GM12878 (cell line): Measurements from ENCODE around the gene PON3. TPM values are rescaled to one million over a fixed set of nuclear protein-coding genes. Genes with fewer than 3 reads are reported as not detected.

Experiments
- ATAC-seq: fragments of 200-7000 bp; cut with Tn5 transposase; 3 replicates; pipeline ENCODE4 v1.9.1; 2020; ENCODE audit warnings: mild to moderate bottlenecking, moderate library complexity
- BruUV-seq: library from RNA; stranded (reverse); fragments of 400-500 nt; replicated peaks from 2 replicates; lab custom pipeline; 2021; lab: Mats Ljungman, UMichigan
- CTCF ChIA-PET: fragments of 300-600 bp; sonication (Branson Sonifier 250); formaldehyde crosslinking; extraction: SDS; loops from one replicate; lab custom pipeline; 2021; ENCODE audit warnings: inconsistent platforms; lab: Yijun Ruan, JAX
- POLR2A ChIA-PET: fragments of 350-600 bp; formaldehyde crosslinking; extraction: SDS; loops from one replicate; lab custom pipeline; 2021; ENCODE audit warnings: inconsistent platforms; lab: Charles Lee
- RAD21 ChIA-PET: fragments of 300-600 bp; sonication (Branson Sonifier 250); formaldehyde crosslinking; loops from one replicate; lab custom pipeline; 2023; ENCODE audit warnings: antibody characterized with exemption; ENCODE audit not compliant: unreplicated experiment; lab: Charles Lee
- SMC1A ChIA-PET: fragments of 300-600 bp; sonication (Branson Sonifier 250); formaldehyde crosslinking; loops from one replicate; lab custom pipeline; 2023; ENCODE audit not compliant: unreplicated experiment, uncharacterized antibody; lab: Charles Lee
- DNase-seq: peaks from one replicate; pipeline ENCODE4 v3.0.0-alpha.2; 2011; ENCODE audit warnings: low read depth, low spot score
- FAIRE-seq: peaks from 3 replicates; lab custom pipeline; 2011; peaks lifted over from hg19 to GRCh38; lab: Jason Lieb, UNC
- H2AFZ ChIP-seq: 2 replicates; pipeline ENCODE4 v1.6.0; 2011; ENCODE audit warnings: low read depth, low read length, control low read depth; ENCODE audit not compliant: control insufficient read depth
- H3K27ac ChIP-seq: 2 replicates; pipeline ENCODE4 v1.5.1; 2011; ENCODE audit warnings: control low read depth; ENCODE audit not compliant: control insufficient read depth, insufficient read depth
- H3K27me3 ChIP-seq, 2 experiments: replicated peaks in 1 of 2; 2 replicates each; pipeline versions ENCODE4 v1.6.0 to v1.6.1; 2011; ENCODE audit warnings: low read length in 1 of 2; ENCODE audit not compliant: control insufficient read depth in 2 of 2, insufficient read depth in 2 of 2
- H3K36me3 ChIP-seq, 2 experiments: 2 replicates each; pipeline ENCODE4 v1.5.1; 2011; ENCODE audit warnings: low read length in 1 of 2; ENCODE audit not compliant: control insufficient read depth in 2 of 2, insufficient read depth in 2 of 2
- H3K4me1 ChIP-seq: 2 replicates; pipeline ENCODE4 v1.6.1; 2011; ENCODE audit warnings: mild to moderate bottlenecking, low read length, moderate library complexity, mixed read lengths; ENCODE audit not compliant: control insufficient read depth, insufficient read depth
- H3K4me2 ChIP-seq: 2 replicates; pipeline ENCODE4 v1.6.0; 2011; ENCODE audit warnings: control low read depth; ENCODE audit not compliant: control insufficient read depth, insufficient read depth
- H3K4me3 ChIP-seq: fragments of 200-600 bp; sonication (generic); 2 replicates; pipeline ENCODE4 v1.5.1; 2016
- H3K79me2 ChIP-seq: 2 replicates; pipeline ENCODE4 v1.6.0; 2011; ENCODE audit warnings: low read length; ENCODE audit not compliant: control insufficient read depth, insufficient read depth
- H3K9ac ChIP-seq: 2 replicates; pipeline ENCODE4 v1.8.0; 2011; ENCODE audit warnings: low read length, control low read depth, mixed read lengths; ENCODE audit not compliant: control insufficient read depth, insufficient read depth
- H3K9me3 ChIP-seq: replicated peaks from 3 replicates; pipeline ENCODE4 v1.5.1; 2011; ENCODE audit warnings: mild to moderate bottlenecking, low read length; ENCODE audit not compliant: control insufficient read depth, insufficient read depth
- H4K20me1 ChIP-seq: 2 replicates; pipeline ENCODE4 v1.6.0; 2011; ENCODE audit not compliant: control insufficient read depth, insufficient read depth
- BCL3 ChIP-seq: IDR thresholded peaks from 2 replicates; pipeline ENCODE4 v1.6.1; 2011; ENCODE audit warnings: borderline replicate concordance, low read depth, mild to moderate bottlenecking, moderate library complexity, low read length; ENCODE audit not compliant: insufficient read depth, poor library complexity, severe bottlenecking
- EP300 ChIP-seq, 2 experiments: fragments of 150-350 bp in 1 of 2; IDR thresholded peaks; 2 replicates each; pipeline ENCODE4 v1.6.1; 2011 to 2012; ENCODE audit warnings: low read depth in 2 of 2, low read length in 2 of 2, borderline replicate concordance in 1 of 2, improper control_type of control experiment in 1 of 2, inconsistent platforms in 1 of 2; ENCODE audit not compliant: control insufficient read depth in 1 of 2
- IRF4 ChIP-seq: IDR thresholded peaks from 2 replicates; pipeline ENCODE4 v1.6.1; 2011; ENCODE audit warnings: low read depth, low read length
- NFIC ChIP-seq: IDR thresholded peaks from 2 replicates; pipeline ENCODE4 v1.6.1; 2012; ENCODE audit warnings: low read depth, mild to moderate bottlenecking, inconsistent platforms, low read length, moderate library complexity
- NFXL1 ChIP-seq: fragments of 450-650 bp; IDR thresholded peaks from 2 replicates; pipeline ENCODE4 v1.6.1; 2017; ENCODE audit warnings: antibody characterized with exemption, mild to moderate bottlenecking, borderline replicate concordance
- NFYB ChIP-seq: IDR thresholded peaks from 2 replicates; pipeline ENCODE4 v1.6.1; 2011; ENCODE audit warnings: low read depth, mild to moderate bottlenecking, low read length, improper control_type of control experiment, moderate library complexity; ENCODE audit not compliant: insufficient read depth
- PRDM15 ChIP-seq: fragments of 450-650 bp; formaldehyde crosslinking; IDR thresholded peaks from 2 replicates; pipeline ENCODE4 v1.4.0; 2020; ENCODE audit warnings: mild to moderate bottlenecking, moderate library complexity
- RBBP5 ChIP-seq: fragments of 200-600 bp; sonication (generic); conservative IDR thresholded peaks from 2 replicates; pipeline ENCODE4 v1.6.1; 2016
- RCOR1 ChIP-seq: conservative IDR thresholded peaks from 2 replicates; pipeline ENCODE4 v1.6.1; 2012; ENCODE audit warnings: low read depth, low read length, improper control_type of control experiment
- SIX5 ChIP-seq: IDR thresholded peaks from 2 replicates; pipeline ENCODE4 v1.6.1; 2011; ENCODE audit warnings: mild to moderate bottlenecking, low read depth, low read length, moderate library complexity; ENCODE audit not compliant: severe bottlenecking
- SMAD5 ChIP-seq: IDR thresholded peaks from 2 replicates; pipeline ENCODE4 v1.6.1; 2016; ENCODE audit warnings: antibody characterized with exemption, low read depth
- SREBF1 ChIP-seq: IDR thresholded peaks from 2 replicates; pipeline ENCODE4 v1.6.1; 2012; ENCODE audit warnings: mild to moderate bottlenecking, low read length
- YY1 ChIP-seq: IDR thresholded peaks from 2 replicates; pipeline ENCODE4 v1.6.1; 2011; ENCODE audit warnings: low read depth, mild to moderate bottlenecking, low read length
- ZBTB11 ChIP-seq: fragments of 450-650 bp; formaldehyde crosslinking; IDR thresholded peaks from 2 replicates; pipeline ENCODE4 v1.5.0; 2022; ENCODE audit warnings: mild to moderate bottlenecking, missing genetic modification characterization
- WGBS: methylation state at CpG from one replicate; pipeline ENCODE4 v1.1.6; 2016; ENCODE audit warnings: low lambda C conversion rate; ENCODE audit not compliant: insufficient replicate concordance, insufficient coverage; ENCODE audit errors: missing lambda C conversion rate; 5-methylcytosine and 5-hydroxymethylcytosine counted together
- in situ Hi-C: fragments of 300-500 bp; cut with MboI; formaldehyde crosslinking; loops from 9 replicates; pipeline ENCODE4 v1.14.3; 2018; ENCODE audit warnings: mixed read lengths
- intact Hi-C: fragments of 100-400 bp; cut with micrococcal nuclease; formaldehyde crosslinking; loops from one replicate; pipeline ENCODE4 v1.14.2; 2022; ENCODE audit not compliant: unreplicated experiment
- polyA plus RNA-seq, 11 experiments: library from polyadenylated mRNA; depleted of rRNA in 4 of 11; unstranded in 6 of 11; stranded (reverse) in 5 of 11; fragments of >200 nt; fragmentation: Nextera tagmentation in 4 of 11; fragmentation: Illumina TruSeq in 1 of 11; extraction: Ambion mirVana in 4 of 11; extraction: Trizol in 1 of 11; gene quantifications; 1 replicate in 1 of 11; 2 replicates in 10 of 11; pipeline versions ENCODE4 v1.2.1 to v1.2.3, GENCODE V29; 2011 to 2016; ENCODE audit warnings: inconsistent platforms in 2 of 11, missing spikeins in 2 of 11, low read depth in 1 of 11
- total RNA-seq, 4 experiments: library from RNA; depleted of rRNA in 3 of 4; stranded (reverse); fragments of >200 nt in 3 of 4; fragmentation: Illumina TruSeq in 1 of 4; extraction: Trizol in 1 of 4; gene quantifications; 2 replicates each; pipeline versions ENCODE4 v1.2.1 to v1.2.3, GENCODE V29; 2013 to 2021

PON3 gene
- total and polyA plus RNA-seq, 10 of the 15 experiments (the other 5 are each of a cell fraction or from before 2014, with no cell fraction given) = 0.45 to 2.0 (median 0.91) TPM

GRCh38 chr7:95330204-95330960 lies 65.8 kb downstream of the PON3 start:
- Histone ChIP-seq H3K9me3 (no peaks in the 10 kb centered on the region; the same call in 2 of the 3 replicates), H3K27me3 (no peaks in the 10 kb centered on the region), H3K4me2 (peak overlapping the region; percentile 69), H3K9ac (no peak overlapping the region; the same call in 1 of the 2 replicates), H3K27ac (no peak overlapping the region; the same call in 1 of the 2 replicates), H3K36me3 (no peaks in the 10 kb centered on the region), H3K4me1 (peaks cover 3% of the 10 kb centered on the region), H2AFZ (peak overlapping the region; percentile 93), H3K4me3 (peak overlapping the region; percentile 16; the same call in 1 of the 2 replicates), H4K20me1 (no peaks in the 10 kb centered on the region), H3K79me2 (no peaks in the 10 kb centered on the region)
- ChIA-PET SMC1A (interaction anchor here (0.6 to 3.3 kb wide), 14 partner anchors 8 to 149 kb away, joined by 3 to 12 read pairs (median 4); no protein-coding TSS in a partner anchor), POLR2A (no interaction called here), CTCF (interaction anchor here (0.9 kb wide), 1 partner anchor 22 kb away, joined by 3 read pairs; no protein-coding TSS in a partner anchor), RAD21 (interaction anchor here (1.4 to 1.9 kb wide), 2 partner anchors 14 to 147 kb away, joined by 3 to 8 read pairs; no protein-coding TSS in a partner anchor)
- ATAC-seq = peak; percentile 98
- intact Hi-C loops (no loop called here), in situ Hi-C loops (no loop called here)
- 1% methylated on average over 4 of the region's 4 CpGs for WGBS
- peak; percentile 33 for DNase-seq
- BruUV-seq = no TSS peak
- peak; percentile 90 for FAIRE-seq
- no peak for TF ChIP-seq SREBF1
- no peak for TF ChIP-seq NFXL1
- TF ChIP-seq YY1 = no peak
- TF ChIP-seq PRDM15 (CRISPR knock-in tag) = no peak
- no peak for TF ChIP-seq RBBP5
- 0 out of 2 replicates have a peak, but pooled peaks have one; percentile 32 for TF ChIP-seq IRF4
- TF ChIP-seq EP300 (IDR thresholded peaks at IDR 0.05; ENCODE audit: borderline replicate concordance in 1 of 2, control insufficient read depth in 1 of 2, low read depth in 2 of 2, low read length in 2 of 2) = no peak
- TF ChIP-seq BCL3 = no peak
- TF ChIP-seq NFIC = 0 out of 2 replicates have a peak, but pooled peaks have one; percentile 1
- no peak for TF ChIP-seq SIX5
- no peak for TF ChIP-seq SMAD5
- TF ChIP-seq RCOR1 = no peak
- TF ChIP-seq NFYB = no peak
- no peak for TF ChIP-seq ZBTB11
